Keratinocyte (primary cell): ENCODE results near the gene FBXO41. TPM values are rescaled to one million over a fixed set of nuclear protein-coding genes. Genes with fewer than 3 reads are reported as not detected.

Experiments
- DNase-seq: peaks from one replicate; pipeline ENCODE4 v3.0.0-alpha.2; 2011; ENCODE audit warnings: low read depth, missing footprints, low spot score
- FAIRE-seq: peaks from 2 replicates; lab custom pipeline; 2011; peaks lifted over from hg19 to GRCh38; lab: Jason Lieb, UNC
- H2AFZ ChIP-seq: 2 replicates; pipeline ENCODE4 v1.6.0; 2012; ENCODE audit warnings: low read length, control low read depth, inconsistent platforms; ENCODE audit not compliant: control insufficient read depth
- H3K27ac ChIP-seq: 2 replicates; pipeline ENCODE4 v1.5.1; 2011; ENCODE audit warnings: low read length; ENCODE audit not compliant: control insufficient read depth, insufficient read depth
- H3K27me3 ChIP-seq: 3 replicates; pipeline ENCODE4 v1.6.0; 2011; ENCODE audit warnings: low read length; ENCODE audit not compliant: control insufficient read depth, insufficient read depth; ENCODE audit errors: extremely low read depth
- H3K36me3 ChIP-seq, 2 experiments: 2 replicates in 1 of 2; 3 replicates in 1 of 2; pipeline ENCODE4 v1.5.1; 2011; ENCODE audit warnings: low read length in 2 of 2, mild to moderate bottlenecking in 1 of 2; ENCODE audit not compliant: control insufficient read depth in 2 of 2, insufficient read depth in 2 of 2; ENCODE audit errors: extremely low read depth in 1 of 2
- H3K4me1 ChIP-seq: 3 replicates; pipeline ENCODE4 v1.5.1; 2011; ENCODE audit warnings: low read length; ENCODE audit not compliant: control insufficient read depth, insufficient read depth; ENCODE audit errors: extremely low read depth
- H3K4me2 ChIP-seq: 3 replicates; pipeline ENCODE4 v1.6.0; 2011; ENCODE audit warnings: low read depth, low read length; ENCODE audit not compliant: control insufficient read depth, insufficient read depth; ENCODE audit errors: extremely low read depth
- H3K4me3 ChIP-seq, 3 experiments: fragments of 200-600 bp in 1 of 3; sonication (generic) in 1 of 3; 2 replicates in 2 of 3; 3 replicates in 1 of 3; pipeline ENCODE4 v1.5.1; 2011 to 2016; ENCODE audit warnings: low read length in 3 of 3, mild to moderate bottlenecking in 3 of 3, control low read depth in 2 of 3, inconsistent platforms in 1 of 3, low read depth in 1 of 3, mixed read lengths in 1 of 3, mixed run types in 1 of 3, moderate library complexity in 1 of 3; ENCODE audit not compliant: control insufficient read depth in 2 of 3, insufficient read depth in 2 of 3; ENCODE audit errors: extremely low read depth in 1 of 3
- H3K79me2 ChIP-seq: 2 replicates; pipeline ENCODE4 v1.6.0; 2012; ENCODE audit warnings: low read length; ENCODE audit not compliant: control insufficient read depth, insufficient read depth
- H3K9ac ChIP-seq: 3 replicates; pipeline ENCODE4 v1.6.0; 2011; ENCODE audit warnings: low read length; ENCODE audit not compliant: control insufficient read depth, insufficient read depth; ENCODE audit errors: extremely low read depth
- H3K9me1 ChIP-seq: 3 replicates; pipeline ENCODE4 v1.6.0; 2011; ENCODE audit warnings: low read length; ENCODE audit not compliant: control insufficient read depth, insufficient read depth; ENCODE audit errors: extremely low read depth
- H3K9me3 ChIP-seq: 2 replicates; pipeline ENCODE4 v1.5.1; 2012; ENCODE audit warnings: low read depth, low read length; ENCODE audit not compliant: control insufficient read depth
- H4K20me1 ChIP-seq: 3 replicates; pipeline ENCODE4 v1.6.0; 2011; ENCODE audit warnings: low read length; ENCODE audit not compliant: control insufficient read depth, insufficient read depth; ENCODE audit errors: extremely low read depth
- EZH2 ChIP-seq: IDR thresholded peaks from one replicate; pipeline ENCODE4 v1.6.1; 2012; ENCODE audit warnings: inconsistent platforms, mild to moderate bottlenecking, low read length, moderate library complexity
- dilution Hi-C: fragments of 300-500 bp; cut with MboI; formaldehyde crosslinking; loops from one replicate; pipeline ENCODE4 v1.7.0; 2020; ENCODE audit warnings: low sequenced_read_pairs; ENCODE audit not compliant: extremely low pct_ligation_motif_present
- polyA plus RNA-seq, 5 experiments: library from polyadenylated mRNA; depleted of rRNA in 3 of 5; stranded (reverse) in 3 of 5; stranded (forward) in 1 of 5; unstranded in 1 of 5; fragments of >200 nt; gene quantifications; 1 replicate in 1 of 5; 2 replicates in 3 of 5; 3 replicates in 1 of 5; pipeline versions ENCODE4 v1.2.1 to v1.2.3, GENCODE V29; 2011 to 2012; ENCODE audit warnings: missing spikeins in 2 of 5, low read depth in 1 of 5, low replicate concordance in 1 of 5
- TF ChIP-seq, protein P1 (sequence below), 3 experiments: IDR thresholded peaks in 1 of 3; conservative IDR thresholded peaks in 1 of 3; optimal IDR thresholded peaks in 1 of 3; 2 replicates in 2 of 3; 3 replicates in 1 of 3; pipeline versions ENCODE3 to v1.5.1; 2011; ENCODE audit warnings: low read length in 3 of 3, mild to moderate bottlenecking in 3 of 3, moderate library complexity in 2 of 3, control low read depth in 1 of 3, inconsistent platforms in 1 of 3; ENCODE audit not compliant: insufficient read depth in 2 of 3; ENCODE audit errors: extremely low read depth in 1 of 3

Gene FBXO41
- polyA plus RNA-seq, 1 donor (not counting 4 experiments of a cell fraction or from before 2014, with no cell fraction given) = 4.1 TPM

DNA sequence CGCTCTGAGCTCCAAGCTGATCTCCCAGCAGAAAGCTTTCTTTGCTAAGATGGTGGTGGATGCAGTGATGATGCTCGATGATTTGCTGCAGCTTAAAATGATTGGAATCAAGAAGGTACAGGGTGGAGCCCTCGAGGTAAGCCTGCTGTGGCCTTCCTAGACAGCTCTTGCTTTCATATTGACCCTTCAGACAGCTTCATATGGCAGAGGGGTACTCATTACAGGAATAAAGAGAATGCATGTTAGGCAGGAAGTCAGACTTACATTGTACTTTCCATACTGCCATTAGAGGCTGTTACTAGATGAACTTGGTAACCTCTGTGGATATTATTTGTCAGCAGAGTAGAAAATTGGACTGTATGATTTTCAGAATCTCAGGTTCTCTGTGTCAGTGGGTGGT is 39.7 kb downstream of the FBXO41 start:
- Histone ChIP-seq H3K9me1 (peaks cover 7% of the 10 kb centered on the region), H3K4me1 (peaks cover 21% of the 10 kb centered on the region), H3K4me2 (no peak overlapping the region), H2AFZ (no peak overlapping the region), H4K20me1 (peaks cover 36% of the 10 kb centered on the region), H3K79me2 (peaks cover 38% of the 10 kb centered on the region), H3K9me3 (no peaks in the 10 kb centered on the region), H3K36me3 (peaks cover 46 to 61% of the 10 kb centered on the region in 2 experiments), H3K4me3 (no peak overlapping the region), H3K27ac (no peak overlapping the region), H3K9ac (no peak overlapping the region), H3K27me3 (no peaks in the 10 kb centered on the region)
- dilution Hi-C loops = no loop called here
- no peak for DNase-seq
- FAIRE-seq = no peak
- TF ChIP-seq, protein P1, sequence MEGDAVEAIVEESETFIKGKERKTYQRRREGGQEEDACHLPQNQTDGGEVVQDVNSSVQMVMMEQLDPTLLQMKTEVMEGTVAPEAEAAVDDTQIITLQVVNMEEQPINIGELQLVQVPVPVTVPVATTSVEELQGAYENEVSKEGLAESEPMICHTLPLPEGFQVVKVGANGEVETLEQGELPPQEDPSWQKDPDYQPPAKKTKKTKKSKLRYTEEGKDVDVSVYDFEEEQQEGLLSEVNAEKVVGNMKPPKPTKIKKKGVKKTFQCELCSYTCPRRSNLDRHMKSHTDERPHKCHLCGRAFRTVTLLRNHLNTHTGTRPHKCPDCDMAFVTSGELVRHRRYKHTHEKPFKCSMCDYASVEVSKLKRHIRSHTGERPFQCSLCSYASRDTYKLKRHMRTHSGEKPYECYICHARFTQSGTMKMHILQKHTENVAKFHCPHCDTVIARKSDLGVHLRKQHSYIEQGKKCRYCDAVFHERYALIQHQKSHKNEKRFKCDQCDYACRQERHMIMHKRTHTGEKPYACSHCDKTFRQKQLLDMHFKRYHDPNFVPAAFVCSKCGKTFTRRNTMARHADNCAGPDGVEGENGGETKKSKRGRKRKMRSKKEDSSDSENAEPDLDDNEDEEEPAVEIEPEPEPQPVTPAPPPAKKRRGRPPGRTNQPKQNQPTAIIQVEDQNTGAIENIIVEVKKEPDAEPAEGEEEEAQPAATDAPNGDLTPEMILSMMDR (optimal IDR thresholded peaks at IDR 0.05 in 1 of 3, IDR thresholded peaks at IDR 0.05 in 1 of 3, conservative IDR thresholded peaks at IDR 0.05 in 1 of 3; ENCODE audit: extremely low read depth in 1 of 3, insufficient read depth in 2 of 3, low read length in 3 of 3) = no peak
- TF ChIP-seq EZH2 = no peak

DNA sequence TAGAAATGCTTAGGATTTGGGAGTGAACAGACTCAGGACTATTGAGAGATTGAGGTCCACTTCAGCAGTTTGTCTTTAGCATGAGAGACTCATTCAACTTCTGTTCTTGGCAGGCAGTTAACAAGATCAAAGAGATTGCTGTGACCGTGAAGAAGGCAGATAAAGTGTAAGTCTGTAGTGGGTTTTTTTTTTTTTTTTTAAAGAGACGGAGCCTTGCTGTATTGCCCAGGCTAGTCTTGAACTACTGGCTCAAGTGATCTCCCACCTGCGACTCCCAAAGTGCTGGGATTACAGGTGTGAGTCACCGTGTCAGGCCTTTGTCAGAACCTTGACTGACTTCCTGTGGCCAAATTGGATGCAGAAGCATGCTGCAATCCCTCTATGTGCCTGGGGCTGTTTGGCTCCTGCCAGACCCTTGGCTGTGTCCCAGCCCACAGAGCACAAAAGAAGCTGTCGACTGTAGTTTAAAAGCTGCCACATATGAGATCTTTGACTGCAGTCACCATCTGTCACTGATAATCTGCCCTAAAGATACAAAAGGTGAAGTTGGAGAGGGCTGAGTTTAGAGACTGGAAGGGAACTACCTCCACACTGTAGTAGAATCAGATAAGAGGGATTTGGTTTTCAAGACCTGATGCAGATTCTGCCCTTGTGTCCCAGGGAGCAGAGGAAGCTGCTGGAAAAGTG is 40.3 kb downstream of the FBXO41 start:
- no peak overlapping the region for H3K4me3 ChIP-seq
- FAIRE-seq (peak; percentile 99), DNase-seq (peak; percentile 45)
- no peak overlapping the region for H3K9ac ChIP-seq
- H3K4me2 ChIP-seq = no peak overlapping the region
- dilution Hi-C loops = no loop called here
- peaks cover 44% of the 10 kb centered on the region for H3K79me2 ChIP-seq
- peaks cover 45 to 60% of the 10 kb centered on the region in 2 experiments for H3K36me3 ChIP-seq
- H4K20me1 ChIP-seq = peaks cover 40% of the 10 kb centered on the region
- no peaks in the 10 kb centered on the region for H3K27me3 ChIP-seq
- H3K4me1 ChIP-seq = peaks cover 26% of the 10 kb centered on the region
- H3K9me3 ChIP-seq = no peaks in the 10 kb centered on the region
- peak overlapping the region; percentile 17 for H3K27ac ChIP-seq
- no peak overlapping the region for H2AFZ ChIP-seq
- TF ChIP-seq, protein P1 (optimal IDR thresholded peaks at IDR 0.05 in 1 of 3, IDR thresholded peaks at IDR 0.05 in 1 of 3, conservative IDR thresholded peaks at IDR 0.05 in 1 of 3; ENCODE audit: extremely low read depth in 1 of 3, insufficient read depth in 2 of 3, low read length in 3 of 3) = no peak
- no peak for TF ChIP-seq EZH2
- peaks cover 9% of the 10 kb centered on the region for H3K9me1 ChIP-seq
